UCSD-AML1 (cell line): Measurements from ENCODE around the gene SEC23B.

ENCODE experiments used
- DNase-seq: peaks from one replicate; lab custom pipeline; 2025; ENCODE audit not compliant: unreplicated experiment; lab: John Stamatoyannopoulos, UW

SEC23B gene

DNA sequence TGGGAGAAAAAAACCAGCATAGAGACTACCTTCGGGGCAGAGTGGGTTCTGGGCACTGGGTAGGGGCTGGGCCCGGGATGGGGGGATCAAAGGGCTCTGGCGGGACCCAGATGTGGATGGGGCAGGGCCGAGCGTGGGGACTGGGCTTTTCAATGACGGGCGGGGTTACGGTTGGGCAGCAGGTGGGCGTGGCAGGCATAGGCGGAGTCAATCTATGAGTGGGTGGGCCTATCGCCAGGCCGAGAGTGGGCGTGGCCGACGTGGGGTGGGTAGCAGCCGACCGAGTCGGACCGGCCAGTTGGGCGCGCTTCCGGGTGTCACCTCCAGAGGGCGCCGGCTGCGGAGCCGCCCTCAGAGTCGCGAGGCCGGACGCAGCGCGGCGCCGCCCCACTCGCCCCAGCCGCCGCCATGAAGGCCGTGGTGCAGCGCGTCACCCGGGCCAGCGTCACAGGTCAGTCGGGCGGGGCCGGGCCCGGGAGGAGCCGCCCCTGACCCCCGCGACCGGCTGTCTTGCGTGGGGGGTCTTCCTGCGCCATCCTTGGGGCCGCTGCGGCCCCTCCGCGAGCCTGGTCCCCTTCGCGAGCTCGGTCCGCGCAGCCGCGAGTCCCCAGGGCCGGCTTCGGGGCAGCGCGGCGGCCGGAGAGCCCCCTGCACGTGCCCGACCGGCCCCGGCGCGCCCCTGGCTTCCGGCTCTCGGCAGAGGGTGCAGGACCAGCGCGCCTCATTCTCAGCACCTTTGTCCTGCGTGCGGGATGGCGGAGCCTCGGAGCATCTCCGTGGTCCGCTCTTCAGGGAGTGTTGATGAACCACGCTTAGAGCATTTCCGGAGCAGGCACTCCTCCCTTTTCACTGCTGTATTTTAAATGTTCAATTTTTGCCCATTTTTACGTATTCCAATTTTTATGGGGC is 80.2 kb downstream of the SEC23B start, which contains the start of gene DTD1:
DTD1 (plus strand) TSS at position 390 of the 909 bp plus-strand sequence; CDS start at position 409, 19 bp downstream.
- DNase-seq = peak; percentile 96

DNA sequence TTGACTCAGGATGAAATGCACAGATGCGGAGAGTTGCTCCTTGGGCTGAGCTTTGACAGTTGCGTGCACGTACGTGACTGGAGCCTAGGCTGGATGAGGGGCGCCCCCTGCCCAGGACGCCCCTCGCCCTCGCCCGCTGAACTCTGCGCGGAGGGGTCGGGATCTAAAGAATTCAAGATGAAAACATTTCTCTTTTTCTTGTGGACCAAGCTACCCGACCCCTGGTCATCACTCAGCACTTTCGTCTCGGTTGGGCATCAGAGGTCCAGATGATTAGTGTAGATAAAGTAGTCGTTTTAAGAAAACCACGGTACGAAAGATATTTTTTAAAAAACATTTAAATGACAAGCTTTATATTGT is 80.8 kb downstream of the SEC23B start:
- no peak for DNase-seq

DNA sequence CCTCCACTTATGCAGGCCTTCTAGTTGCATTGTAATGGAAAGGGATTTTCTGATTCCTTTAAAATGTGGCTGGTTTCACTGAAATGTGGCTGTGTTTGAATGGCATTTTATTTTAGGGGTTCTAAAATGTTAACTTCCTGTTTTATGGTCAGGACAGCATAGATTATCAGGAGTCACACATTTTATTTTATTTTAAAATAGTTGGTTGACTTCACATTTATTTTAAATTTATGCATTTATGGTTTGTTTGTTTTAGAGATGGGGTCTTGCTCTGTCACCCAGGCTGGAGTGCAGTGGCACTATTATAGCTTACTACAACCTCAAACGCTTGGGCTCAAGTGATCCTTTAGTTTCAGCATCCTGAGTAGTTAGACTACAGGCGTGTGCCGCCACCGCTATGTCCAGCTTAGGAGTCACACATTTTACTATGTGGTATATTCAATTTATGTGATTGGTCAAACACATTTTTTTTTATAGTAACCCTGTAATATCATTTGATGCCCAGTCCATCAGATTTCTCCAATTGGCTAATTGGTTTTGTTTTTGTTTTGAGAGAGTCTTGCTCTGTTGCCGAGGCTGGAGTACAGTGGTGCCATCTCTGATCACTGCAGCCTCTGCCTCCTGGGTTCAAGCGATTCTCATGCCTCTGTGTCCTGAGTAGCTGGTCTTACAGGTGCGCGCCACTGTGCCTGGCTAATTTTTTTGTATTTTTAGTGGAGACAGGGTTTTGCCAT is 82.4 kb downstream of the SEC23B start:
- DNase-seq = no peak

DNA sequence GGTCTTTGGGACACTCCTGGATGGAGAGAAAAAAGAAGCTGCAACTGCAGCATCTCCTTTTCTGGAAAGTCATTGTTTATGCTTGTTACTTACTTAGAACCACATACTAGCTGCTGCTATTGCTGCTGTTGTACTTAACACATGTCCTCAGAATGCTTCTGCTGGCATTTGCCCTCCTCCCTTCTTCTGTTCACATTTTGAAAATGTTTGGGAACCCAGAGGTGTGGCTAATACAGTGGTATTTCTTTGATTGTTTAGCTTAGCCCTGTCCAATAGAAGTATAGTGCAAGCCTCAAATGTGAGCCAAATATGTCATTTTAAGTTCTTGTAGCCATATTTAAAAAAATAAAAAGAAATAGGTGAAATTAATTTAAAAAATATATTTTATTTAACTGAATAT is 88.5 kb downstream of the SEC23B start:
- no peak for DNase-seq

DNA sequence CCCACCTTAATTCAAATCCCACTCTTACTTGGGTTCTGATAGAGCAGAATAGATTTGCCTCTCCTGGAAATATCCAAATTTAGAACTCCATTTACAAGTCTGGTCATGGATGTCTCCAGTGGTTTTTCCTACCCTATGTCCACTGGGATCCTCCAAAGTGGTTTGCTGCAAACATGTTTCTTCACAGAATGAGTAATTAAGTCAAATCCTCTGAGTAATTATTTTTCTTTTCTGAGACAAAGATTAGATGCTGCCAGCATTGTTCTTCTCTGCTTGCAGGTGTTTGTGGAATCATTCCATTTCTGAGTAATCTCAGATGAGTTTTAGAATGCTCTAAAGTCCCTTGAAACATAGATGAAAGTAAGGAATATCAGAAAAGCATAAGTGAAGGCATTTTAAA is 102.0 kb downstream of the SEC23B start:
- no peak for DNase-seq
